GM19240 (cell line): ENCODE measurements around the gene RBX1.
A peak's percentile ranks its signal among the peaks of the same experiment; 100 is the strongest.

Experiments used
- DNase-seq: peaks from one replicate; pipeline ENCODE4 v3.0.0; 2011; ENCODE audit warnings: low spot score; ENCODE audit not compliant: insufficient read length

The RBX1 gene

GRCh38 chr22:41021613-41022454, 70.7 kb downstream of the RBX1 start:
- DNase-seq: peak; percentile 19

GRCh38 chr22:41022470-41023298, 71.5 kb downstream of the RBX1 start:
- DNase-seq: peak; percentile 36
